Breast epithelium (tissue), 3 donors: ENCODE results near the gene CPNE4.

ENCODE experiments used
- POLR2AphosphoS5 ChIP-seq, 3 donors: sonication (generic); formaldehyde crosslinking; IDR thresholded peaks; one replicate each; pipeline ENCODE4 v1.6.1; 2017; ENCODE audit warnings: antibody characterized with exemption in 3 of 3
- TF ChIP-seq, protein P1 (sequence below), 3 donors: fragments of 450-650 bp; IDR thresholded peaks; one replicate each; pipeline ENCODE4 v1.5.1; 2016 to 2017; ENCODE audit warnings: antibody characterized with exemption in 3 of 3, mild to moderate bottlenecking in 3 of 3, moderate library complexity in 3 of 3

DNA sequence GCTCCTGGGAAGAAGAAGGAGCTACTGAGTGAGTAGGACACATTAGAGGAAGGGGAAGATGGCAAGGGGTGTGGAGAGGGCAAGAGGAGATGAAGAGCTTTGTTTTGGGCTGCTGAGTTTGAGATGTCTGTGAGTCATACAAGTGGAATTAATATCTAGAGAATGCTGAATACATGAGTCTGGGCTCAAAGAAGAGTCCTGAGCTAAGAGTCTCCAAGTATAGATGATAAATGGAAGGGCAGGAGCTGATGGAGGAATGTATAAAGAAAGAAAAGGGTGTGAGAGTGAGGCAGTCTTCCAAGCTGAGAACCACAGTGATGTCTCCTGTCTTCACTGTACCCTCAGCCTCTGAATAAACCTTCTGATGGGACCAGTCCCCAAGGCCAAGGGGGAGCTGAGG lies 326.6 kb downstream of the CPNE4 start:
- TF ChIP-seq POLR2AphosphoS5 (IDR thresholded peaks at IDR 0.05), result no peak
- TF ChIP-seq, protein P1, sequence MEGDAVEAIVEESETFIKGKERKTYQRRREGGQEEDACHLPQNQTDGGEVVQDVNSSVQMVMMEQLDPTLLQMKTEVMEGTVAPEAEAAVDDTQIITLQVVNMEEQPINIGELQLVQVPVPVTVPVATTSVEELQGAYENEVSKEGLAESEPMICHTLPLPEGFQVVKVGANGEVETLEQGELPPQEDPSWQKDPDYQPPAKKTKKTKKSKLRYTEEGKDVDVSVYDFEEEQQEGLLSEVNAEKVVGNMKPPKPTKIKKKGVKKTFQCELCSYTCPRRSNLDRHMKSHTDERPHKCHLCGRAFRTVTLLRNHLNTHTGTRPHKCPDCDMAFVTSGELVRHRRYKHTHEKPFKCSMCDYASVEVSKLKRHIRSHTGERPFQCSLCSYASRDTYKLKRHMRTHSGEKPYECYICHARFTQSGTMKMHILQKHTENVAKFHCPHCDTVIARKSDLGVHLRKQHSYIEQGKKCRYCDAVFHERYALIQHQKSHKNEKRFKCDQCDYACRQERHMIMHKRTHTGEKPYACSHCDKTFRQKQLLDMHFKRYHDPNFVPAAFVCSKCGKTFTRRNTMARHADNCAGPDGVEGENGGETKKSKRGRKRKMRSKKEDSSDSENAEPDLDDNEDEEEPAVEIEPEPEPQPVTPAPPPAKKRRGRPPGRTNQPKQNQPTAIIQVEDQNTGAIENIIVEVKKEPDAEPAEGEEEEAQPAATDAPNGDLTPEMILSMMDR (IDR thresholded peaks at IDR 0.05), result no peak
